HPDE6-E6E7 (cell line): Measurements from ENCODE around the gene EVA1C.
"Not testable (repeated sequence)": the region's sequence is repeated elsewhere in the genome, so short reads cannot be mapped to it uniquely, and the experiment has no call there.

ENCODE experiments used
- DNase-seq: peaks from one replicate; pipeline ENCODE4 v3.0.0; 2011; ENCODE audit warnings: missing footprints; ENCODE audit errors: extremely low spot score

EVA1C gene, protein sequence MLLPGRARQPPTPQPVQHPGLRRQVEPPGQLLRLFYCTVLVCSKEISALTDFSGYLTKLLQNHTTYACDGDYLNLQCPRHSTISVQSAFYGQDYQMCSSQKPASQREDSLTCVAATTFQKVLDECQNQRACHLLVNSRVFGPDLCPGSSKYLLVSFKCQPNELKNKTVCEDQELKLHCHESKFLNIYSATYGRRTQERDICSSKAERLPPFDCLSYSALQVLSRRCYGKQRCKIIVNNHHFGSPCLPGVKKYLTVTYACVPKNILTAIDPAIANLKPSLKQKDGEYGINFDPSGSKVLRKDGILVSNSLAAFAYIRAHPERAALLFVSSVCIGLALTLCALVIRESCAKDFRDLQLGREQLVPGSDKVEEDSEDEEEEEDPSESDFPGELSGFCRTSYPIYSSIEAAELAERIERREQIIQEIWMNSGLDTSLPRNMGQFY

GRCh38 chr21:32412162-32413014 lies at the start of gene EVA1C:
Gene EVA1C (plus strand): TSS chr21:32412706. CDS start chr21:32412854, 148 bp downstream.
- DNase-seq: no peak

GRCh38 chr21:32364387-32364786 lies 48.1 kb upstream of the EVA1C start:
- no peak for DNase-seq

DNA sequence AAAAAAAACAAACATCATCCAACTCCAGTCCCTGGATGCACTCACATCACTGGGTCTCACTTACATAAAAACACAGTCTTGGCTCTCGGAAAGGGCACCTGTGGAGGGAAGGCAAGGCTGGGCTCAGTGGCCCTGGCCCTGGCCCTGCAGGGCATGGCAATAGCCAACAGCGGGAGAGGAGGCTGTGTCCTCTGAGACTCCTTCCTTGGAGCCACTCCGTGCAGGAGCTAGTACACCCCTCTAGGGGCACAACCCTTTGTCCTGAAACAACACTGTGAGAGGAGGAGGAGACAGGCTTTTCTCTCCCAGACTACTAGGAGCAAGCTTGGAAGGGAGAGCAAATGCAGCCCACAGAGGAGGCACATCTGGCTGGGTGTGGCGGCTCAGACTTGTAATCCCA lies 47.7 kb upstream of the EVA1C start:
- DNase-seq: no peak

GRCh38 chr21:32366191-32366590 lies 46.3 kb upstream of the EVA1C start:
- no peak for DNase-seq

- DNase-seq: no peak
These were observed 45.3 kb upstream of the EVA1C start for GRCh38 chr21:32367158-32367557.

- DNase-seq: no peak
These were observed 44.1 kb upstream of the EVA1C start for GRCh38 chr21:32368386-32368785.

DNA sequence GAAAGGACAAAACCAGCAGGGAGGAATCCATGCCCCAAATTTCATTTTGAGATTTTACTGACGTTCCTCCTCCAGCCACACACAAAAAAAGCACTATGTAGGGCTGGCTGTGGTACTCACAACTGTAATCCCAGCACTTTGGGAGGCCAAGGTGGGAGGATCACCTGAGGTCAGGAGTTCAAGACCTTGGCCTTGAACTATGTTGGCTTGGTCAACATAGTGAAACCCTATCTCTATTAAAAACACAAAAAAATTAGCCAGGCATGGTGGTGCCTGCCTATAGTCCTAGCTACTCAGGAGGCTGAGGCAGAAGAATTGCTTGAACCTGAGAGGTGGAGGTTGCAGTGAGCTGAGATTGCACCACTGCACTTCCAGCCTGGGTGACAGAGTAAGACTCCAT lies 43.5 kb upstream of the EVA1C start:
- not testable (repeated sequence) for DNase-seq

GRCh38 chr21:32370998-32371766 lies 41.3 kb upstream of the EVA1C start:
- DNase-seq: no peak

DNA sequence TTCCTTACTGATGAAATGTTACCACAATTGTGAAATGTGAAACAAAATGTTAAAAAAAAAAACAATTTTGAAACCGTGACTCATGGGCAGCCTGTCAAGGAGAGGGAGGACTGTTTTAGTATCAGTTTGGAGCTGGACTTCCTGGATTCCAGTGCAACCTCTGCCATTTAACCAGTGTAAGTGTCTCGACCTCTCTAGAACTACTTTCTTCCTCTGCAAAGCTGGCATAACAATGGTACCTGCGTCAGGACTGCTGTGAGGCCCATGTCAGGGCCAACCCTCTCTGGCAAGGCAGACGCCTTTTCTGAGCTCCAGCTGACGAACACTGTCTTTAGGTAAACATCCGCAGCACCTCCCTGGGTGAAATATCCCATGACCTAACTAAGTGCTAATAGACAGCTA lies 40.6 kb upstream of the EVA1C start:
- DNase-seq: peak; percentile 79

- peak; percentile 38 for DNase-seq
These were observed 39.8 kb upstream of the EVA1C start for GRCh38 chr21:32372755-32373154.

DNA sequence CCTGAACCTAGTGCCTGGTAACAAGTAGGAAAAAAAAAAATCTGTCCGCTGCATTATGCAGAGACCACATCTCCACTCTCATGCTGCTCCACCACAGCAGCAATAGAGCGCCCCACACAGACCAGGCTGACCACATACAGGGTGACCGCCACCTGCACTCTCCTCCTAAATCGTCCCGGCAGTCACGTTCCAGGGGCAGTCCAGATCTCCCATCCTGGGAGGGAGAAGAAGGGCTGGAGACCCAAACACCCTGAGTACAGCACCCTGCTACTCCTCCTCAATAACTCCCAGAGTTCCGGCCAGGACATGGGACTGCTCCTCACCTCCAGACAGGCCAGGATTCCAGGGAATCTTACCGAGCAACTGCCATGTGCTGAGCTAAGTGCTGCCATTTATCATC lies 35.0 kb upstream of the EVA1C start:
- DNase-seq: no peak

- DNase-seq: no peak
These were observed 34.5 kb upstream of the EVA1C start for GRCh38 chr21:32377991-32378390.

- DNase-seq: no peak
These were observed 33.5 kb upstream of the EVA1C start for GRCh38 chr21:32378956-32379355.

GRCh38 chr21:32380940-32381339 lies 31.6 kb upstream of the EVA1C start:
- no peak for DNase-seq

GRCh38 chr21:32381571-32381970 lies 30.9 kb upstream of the EVA1C start:
- no peak for DNase-seq

DNA sequence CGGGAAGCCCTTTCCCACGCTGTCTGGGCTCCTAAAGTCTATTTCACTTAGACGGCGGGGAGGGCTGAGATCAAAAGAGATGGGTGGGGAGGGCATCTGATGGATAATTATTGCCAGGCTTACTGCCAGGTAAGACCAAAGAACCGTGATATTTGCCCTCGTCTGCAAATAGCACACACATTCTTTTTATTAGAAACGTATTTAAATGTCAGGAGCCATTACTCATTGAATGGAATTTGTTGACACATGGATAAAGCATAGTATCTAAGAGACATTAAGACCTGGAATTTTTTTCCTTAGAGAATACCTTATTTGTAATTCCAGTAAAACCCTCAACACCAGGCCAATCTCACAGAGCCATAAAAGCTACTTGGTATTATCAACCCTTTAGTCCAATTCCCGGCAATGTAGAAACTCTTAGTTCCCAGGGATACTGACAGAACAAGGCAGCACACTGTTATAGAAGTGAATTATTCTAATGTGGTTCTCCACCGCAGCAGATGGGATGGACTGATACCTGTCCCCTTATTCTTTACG lies 30.3 kb upstream of the EVA1C start:
- no peak for DNase-seq

DNA sequence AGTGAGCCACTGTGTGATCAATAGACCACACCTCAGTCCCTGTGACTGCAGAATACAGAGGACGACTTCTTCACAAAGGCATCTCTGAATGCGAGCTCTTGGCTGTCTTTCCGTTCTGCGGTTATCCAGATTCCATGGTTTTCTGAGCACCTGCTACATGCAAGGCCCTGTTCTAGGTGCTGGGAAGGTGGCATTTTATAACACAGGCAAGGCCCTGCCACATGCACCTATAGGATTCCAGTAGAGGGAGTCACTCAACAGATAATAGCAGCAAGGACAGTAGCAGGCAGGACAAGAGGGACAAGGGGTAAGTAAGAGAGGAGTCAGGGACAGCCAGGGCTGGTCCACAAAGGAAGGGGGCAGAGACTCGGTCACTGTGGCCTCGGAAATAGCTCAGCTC lies 28.7 kb upstream of the EVA1C start:
- no peak for DNase-seq

- peak; percentile 59 for DNase-seq
These were observed 26.2 kb upstream of the EVA1C start for GRCh38 chr21:32386195-32386870.

- DNase-seq: no peak
These were observed 25.4 kb upstream of the EVA1C start for GRCh38 chr21:32387151-32387550.

DNA sequence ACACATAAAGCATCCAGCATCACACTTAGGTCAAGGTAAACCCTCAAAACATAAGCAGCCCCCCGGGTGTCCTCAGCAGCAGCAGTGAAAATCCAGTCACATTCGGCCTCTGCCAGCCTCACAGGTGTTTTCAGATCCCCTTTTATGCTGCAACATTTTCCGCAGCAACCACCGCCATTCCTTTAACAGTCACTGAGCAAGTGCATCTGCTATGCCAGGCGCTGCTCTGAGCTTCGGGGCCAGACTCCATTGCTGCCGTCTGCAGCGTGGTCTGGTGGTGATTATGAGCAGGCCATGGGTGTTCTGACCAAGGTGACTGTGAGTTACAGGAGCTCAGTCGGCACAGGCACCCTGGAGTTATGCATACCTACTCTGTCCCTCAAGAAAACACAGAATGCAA lies 24.2 kb upstream of the EVA1C start:
- DNase-seq: no peak

GRCh38 chr21:32389337-32390015 lies 23.0 kb upstream of the EVA1C start:
- DNase-seq: no peak
